ENCODE measurements around the gene PPP1R12B.
"Not testable (repeated sequence)": the region's sequence is repeated elsewhere in the genome, so short reads cannot be mapped to it uniquely, and the experiment has no call there.

Gene PPP1R12B

GRCh38 chr1:202576816-202577215 is 228.3 kb downstream of the PPP1R12B start:
- no peak overlapping the region for H3K4me3 ChIP-seq (ENCODE audit: low read depth, low read length)
- no peak for TF ChIP-seq CTCF (IDR thresholded peaks at IDR 0.05; ENCODE audit: low read depth, low read length)

GRCh38 chr1:202577381-202577780 is 228.9 kb downstream of the PPP1R12B start:
- no peak overlapping the region for H3K4me3 ChIP-seq (ENCODE audit: low read depth, low read length)
- no peak for TF ChIP-seq CTCF (IDR thresholded peaks at IDR 0.05; ENCODE audit: low read depth, low read length)

GRCh38 chr1:202578001-202578504 is 229.6 kb downstream of the PPP1R12B start:
- TF ChIP-seq CTCF (IDR thresholded peaks at IDR 0.05; ENCODE audit: low read depth, low read length): no peak
- no peak overlapping the region for H3K4me3 ChIP-seq (ENCODE audit: low read depth, low read length)

- no peak overlapping the region for H3K4me3 ChIP-seq (ENCODE audit: low read depth, low read length)
- TF ChIP-seq CTCF (IDR thresholded peaks at IDR 0.05; ENCODE audit: low read depth, low read length): no peak
Observed at GRCh38 chr1:202578565-202578964, 230.1 kb downstream of the PPP1R12B start.

- no peak for TF ChIP-seq CTCF (IDR thresholded peaks at IDR 0.05; ENCODE audit: low read depth, low read length)
- no peak overlapping the region for H3K4me3 ChIP-seq (ENCODE audit: low read depth, low read length)
Observed at GRCh38 chr1:202579806-202580205, 231.3 kb downstream of the PPP1R12B start.

GRCh38 chr1:202580619-202581018 is 232.1 kb downstream of the PPP1R12B start:
- no peak for TF ChIP-seq CTCF (IDR thresholded peaks at IDR 0.05; ENCODE audit: low read depth, low read length)
- no peak overlapping the region for H3K4me3 ChIP-seq (ENCODE audit: low read depth, low read length)

- H3K4me3 ChIP-seq (ENCODE audit: low read depth, low read length): not testable (repeated sequence)
Observed at GRCh38 chr1:202582350-202582749, 233.9 kb downstream of the PPP1R12B start.
